AG08396 (cell line): ENCODE results near the gene F9.

Experiments used
- DNase-seq: peaks from one replicate; pipeline ENCODE4 v3.0.0; 2012; ENCODE audit warnings: low spot score, mixed read lengths

Gene F9

GRCh38 chrX:139600105-139600504 lies 69.6 kb downstream of the F9 start:
- DNase-seq: no peak
